HepG2 (cell line): ENCODE measurements around the gene ABCC10. TPM values are rescaled to one million over a fixed set of nuclear protein-coding genes. Genes with fewer than 3 reads are reported as not detected.

Experiments used
- ADNP ChIP-seq: sonication (generic); formaldehyde crosslinking; IDR thresholded peaks from 2 replicates; pipeline ENCODE4 v1.4.0; 2020; ENCODE audit warnings: missing genetic modification reagents
- HES4 ChIP-seq: sonication (generic); formaldehyde crosslinking; IDR thresholded peaks from 2 replicates; pipeline ENCODE4 v1.9.0; 2021; ENCODE audit warnings: mild to moderate bottlenecking, missing genetic modification reagents, borderline replicate concordance
- KDM5B ChIP-seq: sonication (generic); formaldehyde crosslinking; IDR thresholded peaks from 2 replicates; pipeline ENCODE4 v1.4.0; 2020; ENCODE audit warnings: missing genetic modification reagents, mild to moderate bottlenecking, borderline replicate concordance
- NFE2L2 ChIP-seq: fragments of 150-350 bp; IDR thresholded peaks from 2 replicates; pipeline ENCODE4 v1.6.1; 2014; ENCODE audit warnings: low read length
- POLR2G ChIP-seq: fragments of 200-400 bp; formaldehyde crosslinking; IDR thresholded peaks from 2 replicates; pipeline ENCODE4 v1.6.1; 2018; ENCODE audit warnings: mild to moderate bottlenecking, low read depth, low read length, moderate library complexity
- PRPF4 ChIP-seq: fragments of 200-400 bp; formaldehyde crosslinking; IDR thresholded peaks from 2 replicates; pipeline ENCODE4 v1.6.1; 2016; ENCODE audit warnings: low read length, low read depth; ENCODE audit not compliant: poor library complexity, severe bottlenecking
- SIN3A ChIP-seq: IDR thresholded peaks from 2 replicates; pipeline ENCODE4 v1.6.1; 2011; ENCODE audit warnings: low read depth, mild to moderate bottlenecking, control low read depth, low read length, borderline replicate concordance
- SP4 ChIP-seq: sonication (generic); formaldehyde crosslinking; IDR thresholded peaks from 2 replicates; pipeline ENCODE4 v1.8.1; 2023; ENCODE audit warnings: mild to moderate bottlenecking, missing genetic modification reagents
- STAG1 ChIP-seq: sonication (generic); formaldehyde crosslinking; IDR thresholded peaks from 2 replicates; pipeline ENCODE4 v1.4.0; 2020; ENCODE audit warnings: missing genetic modification reagents
- ZFX ChIP-seq: sonication (generic); formaldehyde crosslinking; IDR thresholded peaks from 2 replicates; pipeline ENCODE4 v1.4.0; 2020; ENCODE audit warnings: mild to moderate bottlenecking, low read depth, missing genetic modification reagents, moderate library complexity
- ZNF274 ChIP-seq: sonication (generic); formaldehyde crosslinking; IDR thresholded peaks from 2 replicates; pipeline ENCODE4 v1.5.1; 2020; ENCODE audit warnings: mild to moderate bottlenecking, missing genetic modification reagents
- ZNF292 ChIP-seq: sonication (generic); formaldehyde crosslinking; IDR thresholded peaks from 2 replicates; pipeline ENCODE4 v1.8.1; 2022; ENCODE audit warnings: mild to moderate bottlenecking, low read depth, missing genetic modification reagents, borderline replicate concordance
- ZNF552 ChIP-seq: sonication (generic); formaldehyde crosslinking; IDR thresholded peaks from 2 replicates; pipeline ENCODE4 v1.9.0; 2022; ENCODE audit warnings: missing genetic modification reagents, mild to moderate bottlenecking, borderline replicate concordance
- ZNF766 ChIP-seq: sonication (generic); formaldehyde crosslinking; IDR thresholded peaks from 2 replicates; pipeline ENCODE4 v1.5.0; 2020; ENCODE audit warnings: missing genetic modification reagents, borderline replicate concordance
- polyA plus RNA-seq, 8 experiments: library from polyadenylated mRNA; depleted of rRNA in 3 of 8; stranded (reverse) in 7 of 8; unstranded in 1 of 8; fragments of >200 nt; fragmentation: Illumina TruSeq in 4 of 8; extraction: Trizol in 4 of 8; gene quantifications; 2 replicates each; pipeline versions ENCODE4 v1.2.1 to v1.2.3, GENCODE V29; 2011 to 2016; ENCODE audit warnings: low read depth in 4 of 8, missing spikeins in 1 of 8, mixed read lengths in 1 of 8; ENCODE audit not compliant: insufficient read depth in 1 of 8
- total RNA-seq, 5 experiments: library from RNA; depleted of rRNA; stranded (reverse); fragments of >200 nt; fragmentation: Illumina TruSeq; extraction: Trizol; gene quantifications; 2 replicates each; pipeline ENCODE4 v1.2.3, GENCODE V29; 2016; ENCODE audit warnings: low read depth in 1 of 5
- TF ChIP-seq, protein P1 (sequence below): sonication (generic); formaldehyde crosslinking; IDR thresholded peaks from 2 replicates; pipeline ENCODE4 v1.4.0; 2020; ENCODE audit warnings: missing genetic modification reagents
- TF ChIP-seq, protein P2 (sequence below), 2 experiments: sonication (generic) in 1 of 2; formaldehyde crosslinking in 1 of 2; IDR thresholded peaks; 2 replicates each; pipeline versions ENCODE4 v1.6.1 to v1.9.0; 2014 to 2022; ENCODE audit warnings: antibody characterized with exemption in 1 of 2, borderline replicate concordance in 1 of 2, inconsistent platforms in 1 of 2, low read depth in 1 of 2, missing genetic modification reagents in 1 of 2
- TF ChIP-seq, protein P3 (sequence below): IDR thresholded peaks from 2 replicates; pipeline ENCODE4 v1.6.1; 2016
- TF ChIP-seq, protein P4 (sequence below): sonication (generic); formaldehyde crosslinking; IDR thresholded peaks from 2 replicates; pipeline ENCODE4 v1.8.0; 2023; ENCODE audit warnings: mild to moderate bottlenecking, missing genetic modification reagents

The ABCC10 gene
- total and polyA plus RNA-seq, 2 of the 13 experiments (the other 11 are each of a cell fraction or from before 2014, with no cell fraction given): 16.0 to 24.3 TPM

DNA sequence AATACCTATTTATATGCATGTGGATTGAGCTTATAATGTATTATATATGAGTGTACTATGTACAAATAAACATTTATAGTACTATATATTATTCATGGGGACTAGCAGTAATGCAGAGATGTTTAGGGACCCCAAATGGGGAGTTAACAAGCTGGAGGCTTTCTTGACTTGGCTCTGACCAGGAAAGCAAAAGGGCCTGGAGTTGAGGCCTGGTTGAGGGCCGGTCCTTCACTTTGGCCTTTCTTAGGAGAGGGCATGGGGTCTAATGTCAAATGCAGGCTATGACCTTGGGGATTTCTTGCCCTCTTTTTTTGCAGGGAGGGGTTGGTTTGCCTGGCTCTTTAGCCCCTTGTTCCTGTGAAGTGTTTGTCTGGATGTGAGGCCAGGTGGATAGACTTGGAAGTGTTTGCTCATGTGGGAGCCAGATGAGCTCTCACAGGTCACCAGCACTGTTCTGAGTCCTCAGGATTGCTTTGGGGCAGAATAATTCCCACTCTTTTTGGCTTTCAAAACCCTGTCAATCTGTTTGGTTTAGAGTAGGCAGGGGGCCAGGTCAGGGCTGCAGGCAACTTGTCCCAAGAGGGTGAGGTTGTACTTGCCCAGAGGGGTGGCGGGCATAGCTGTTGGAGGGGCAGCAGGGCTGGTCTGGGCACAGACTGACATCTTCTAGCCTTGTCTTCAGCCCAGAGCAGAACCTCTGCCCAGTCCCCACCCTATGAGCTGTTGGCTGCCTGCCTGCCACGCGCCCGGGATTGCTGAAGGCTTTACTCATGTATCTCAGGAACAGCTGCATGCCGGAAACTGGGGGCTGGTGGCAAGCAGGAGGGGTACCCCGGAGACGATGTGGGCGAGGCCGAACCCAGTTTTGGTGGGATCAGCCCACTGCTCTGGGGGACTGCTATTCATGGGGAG, 64.7 kb downstream of the ABCC10 start (continued):
- TF ChIP-seq, protein P1, sequence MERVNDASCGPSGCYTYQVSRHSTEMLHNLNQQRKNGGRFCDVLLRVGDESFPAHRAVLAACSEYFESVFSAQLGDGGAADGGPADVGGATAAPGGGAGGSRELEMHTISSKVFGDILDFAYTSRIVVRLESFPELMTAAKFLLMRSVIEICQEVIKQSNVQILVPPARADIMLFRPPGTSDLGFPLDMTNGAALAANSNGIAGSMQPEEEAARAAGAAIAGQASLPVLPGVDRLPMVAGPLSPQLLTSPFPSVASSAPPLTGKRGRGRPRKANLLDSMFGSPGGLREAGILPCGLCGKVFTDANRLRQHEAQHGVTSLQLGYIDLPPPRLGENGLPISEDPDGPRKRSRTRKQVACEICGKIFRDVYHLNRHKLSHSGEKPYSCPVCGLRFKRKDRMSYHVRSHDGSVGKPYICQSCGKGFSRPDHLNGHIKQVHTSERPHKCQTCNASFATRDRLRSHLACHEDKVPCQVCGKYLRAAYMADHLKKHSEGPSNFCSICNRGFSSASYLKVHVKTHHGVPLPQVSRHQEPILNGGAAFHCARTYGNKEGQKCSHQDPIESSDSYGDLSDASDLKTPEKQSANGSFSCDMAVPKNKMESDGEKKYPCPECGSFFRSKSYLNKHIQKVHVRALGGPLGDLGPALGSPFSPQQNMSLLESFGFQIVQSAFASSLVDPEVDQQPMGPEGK (CRISPR knock-in tag): peak; percentile 81
- TF ChIP-seq, protein P2, sequence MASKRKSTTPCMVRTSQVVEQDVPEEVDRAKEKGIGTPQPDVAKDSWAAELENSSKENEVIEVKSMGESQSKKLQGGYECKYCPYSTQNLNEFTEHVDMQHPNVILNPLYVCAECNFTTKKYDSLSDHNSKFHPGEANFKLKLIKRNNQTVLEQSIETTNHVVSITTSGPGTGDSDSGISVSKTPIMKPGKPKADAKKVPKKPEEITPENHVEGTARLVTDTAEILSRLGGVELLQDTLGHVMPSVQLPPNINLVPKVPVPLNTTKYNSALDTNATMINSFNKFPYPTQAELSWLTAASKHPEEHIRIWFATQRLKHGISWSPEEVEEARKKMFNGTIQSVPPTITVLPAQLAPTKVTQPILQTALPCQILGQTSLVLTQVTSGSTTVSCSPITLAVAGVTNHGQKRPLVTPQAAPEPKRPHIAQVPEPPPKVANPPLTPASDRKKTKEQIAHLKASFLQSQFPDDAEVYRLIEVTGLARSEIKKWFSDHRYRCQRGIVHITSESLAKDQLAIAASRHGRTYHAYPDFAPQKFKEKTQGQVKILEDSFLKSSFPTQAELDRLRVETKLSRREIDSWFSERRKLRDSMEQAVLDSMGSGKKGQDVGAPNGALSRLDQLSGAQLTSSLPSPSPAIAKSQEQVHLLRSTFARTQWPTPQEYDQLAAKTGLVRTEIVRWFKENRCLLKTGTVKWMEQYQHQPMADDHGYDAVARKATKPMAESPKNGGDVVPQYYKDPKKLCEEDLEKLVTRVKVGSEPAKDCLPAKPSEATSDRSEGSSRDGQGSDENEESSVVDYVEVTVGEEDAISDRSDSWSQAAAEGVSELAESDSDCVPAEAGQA (IDR thresholded peaks at IDR 0.05; ENCODE audit: low read depth): no peak
- TF ChIP-seq, protein P2 (CRISPR knock-in tag; IDR thresholded peaks at IDR 0.05; ENCODE audit: borderline replicate concordance): no peak
- no peak for TF ChIP-seq ZNF766 (CRISPR knock-in tag)
- peak; percentile 30; the same call in 1 of the 2 replicates for TF ChIP-seq POLR2G
- TF ChIP-seq, protein P3, sequence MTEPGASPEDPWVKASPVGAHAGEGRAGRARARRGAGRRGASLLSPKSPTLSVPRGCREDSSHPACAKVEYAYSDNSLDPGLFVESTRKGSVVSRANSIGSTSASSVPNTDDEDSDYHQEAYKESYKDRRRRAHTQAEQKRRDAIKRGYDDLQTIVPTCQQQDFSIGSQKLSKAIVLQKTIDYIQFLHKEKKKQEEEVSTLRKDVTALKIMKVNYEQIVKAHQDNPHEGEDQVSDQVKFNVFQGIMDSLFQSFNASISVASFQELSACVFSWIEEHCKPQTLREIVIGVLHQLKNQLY (CRISPR knock-in tag): 0 out of 2 replicates have a peak, but pooled peaks have one; percentile 7
- no peak for TF ChIP-seq NFE2L2
- no peak for TF ChIP-seq ZNF292
- TF ChIP-seq PRPF4: no peak
- TF ChIP-seq HES4: 0 out of 2 replicates have a peak, but pooled peaks have one; percentile 25
- TF ChIP-seq ADNP (CRISPR knock-in tag): no peak
- TF ChIP-seq ZFX (CRISPR knock-in tag): peak; percentile 47
- TF ChIP-seq, protein P4, sequence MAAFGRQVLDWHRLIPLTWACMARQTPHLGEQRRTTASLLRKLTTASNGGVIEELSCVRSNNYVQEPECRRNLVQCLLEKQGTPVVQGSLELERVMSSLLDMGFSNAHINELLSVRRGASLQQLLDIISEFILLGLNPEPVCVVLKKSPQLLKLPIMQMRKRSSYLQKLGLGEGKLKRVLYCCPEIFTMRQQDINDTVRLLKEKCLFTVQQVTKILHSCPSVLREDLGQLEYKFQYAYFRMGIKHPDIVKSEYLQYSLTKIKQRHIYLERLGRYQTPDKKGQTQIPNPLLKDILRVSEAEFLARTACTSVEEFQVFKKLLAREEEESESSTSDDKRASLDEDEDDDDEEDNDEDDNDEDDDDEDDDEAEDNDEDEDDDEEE (CRISPR knock-in tag): 0 out of 2 replicates have a peak, but pooled peaks have one; percentile 67
- no peak for TF ChIP-seq ZNF274 (CRISPR knock-in tag)
- 0 out of 2 replicates have a peak, but pooled peaks have one; percentile 34 for TF ChIP-seq KDM5B (CRISPR knock-in tag)
- no peak for TF ChIP-seq SIN3A
- TF ChIP-seq ZNF552 (CRISPR knock-in tag): 0 out of 2 replicates have a peak, but pooled peaks have one; percentile 25
- no peak for TF ChIP-seq STAG1
- TF ChIP-seq SP4 (CRISPR knock-in tag): peak; percentile 70; the same call in 1 of the 2 replicates
